ENCODE measurements around the gene IVNS1ABP. TPM values are rescaled to one million over a fixed set of nuclear protein-coding genes. Genes with fewer than 3 reads are reported as not detected.
"Not testable (repeated sequence)": the region's sequence is repeated elsewhere in the genome, so short reads cannot be mapped to it uniquely, and the experiment has no call there.

The IVNS1ABP gene
- polyA plus RNA-seq, 4 donors: 81.9 to 397 (median 359) TPM

DNA sequence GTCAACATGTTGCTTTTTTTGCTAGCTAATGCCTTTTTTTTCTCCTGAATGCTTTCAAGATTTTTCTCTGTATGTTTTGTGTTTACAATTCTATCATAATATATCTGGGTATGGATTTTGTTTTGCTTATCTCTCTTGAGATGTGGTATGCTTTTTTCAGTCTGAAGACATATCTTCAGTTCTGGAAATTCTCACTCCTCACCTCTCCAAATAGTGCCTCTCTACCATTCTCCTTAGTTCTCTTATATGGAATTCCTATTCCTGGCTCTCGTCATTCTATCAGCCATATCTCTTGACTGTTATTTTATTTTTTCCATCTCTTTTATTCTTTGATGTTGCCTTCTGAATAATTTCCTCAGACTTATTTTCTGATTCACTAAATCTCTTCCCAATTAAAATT is 58.4 kb downstream of the IVNS1ABP start:
- no peak for DNase-seq (ENCODE audit: low read depth in 4 of 4, low spot score in 3 of 4)

DNA sequence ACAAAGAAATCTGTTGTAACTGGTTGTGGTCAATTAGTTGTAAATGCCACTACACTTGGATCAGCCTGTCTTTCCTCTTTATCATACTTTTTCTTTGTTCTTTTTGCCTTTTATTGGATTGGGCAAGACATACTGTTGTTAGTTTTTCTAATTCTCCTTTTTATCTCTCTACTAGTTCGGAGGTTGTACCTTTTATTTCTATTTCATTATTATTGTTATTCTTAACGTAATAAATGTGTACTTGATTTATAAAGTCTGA is 59.2 kb downstream of the IVNS1ABP start:
- DNase-seq (ENCODE audit: low read depth in 4 of 4, low spot score in 3 of 4): no peak

DNA sequence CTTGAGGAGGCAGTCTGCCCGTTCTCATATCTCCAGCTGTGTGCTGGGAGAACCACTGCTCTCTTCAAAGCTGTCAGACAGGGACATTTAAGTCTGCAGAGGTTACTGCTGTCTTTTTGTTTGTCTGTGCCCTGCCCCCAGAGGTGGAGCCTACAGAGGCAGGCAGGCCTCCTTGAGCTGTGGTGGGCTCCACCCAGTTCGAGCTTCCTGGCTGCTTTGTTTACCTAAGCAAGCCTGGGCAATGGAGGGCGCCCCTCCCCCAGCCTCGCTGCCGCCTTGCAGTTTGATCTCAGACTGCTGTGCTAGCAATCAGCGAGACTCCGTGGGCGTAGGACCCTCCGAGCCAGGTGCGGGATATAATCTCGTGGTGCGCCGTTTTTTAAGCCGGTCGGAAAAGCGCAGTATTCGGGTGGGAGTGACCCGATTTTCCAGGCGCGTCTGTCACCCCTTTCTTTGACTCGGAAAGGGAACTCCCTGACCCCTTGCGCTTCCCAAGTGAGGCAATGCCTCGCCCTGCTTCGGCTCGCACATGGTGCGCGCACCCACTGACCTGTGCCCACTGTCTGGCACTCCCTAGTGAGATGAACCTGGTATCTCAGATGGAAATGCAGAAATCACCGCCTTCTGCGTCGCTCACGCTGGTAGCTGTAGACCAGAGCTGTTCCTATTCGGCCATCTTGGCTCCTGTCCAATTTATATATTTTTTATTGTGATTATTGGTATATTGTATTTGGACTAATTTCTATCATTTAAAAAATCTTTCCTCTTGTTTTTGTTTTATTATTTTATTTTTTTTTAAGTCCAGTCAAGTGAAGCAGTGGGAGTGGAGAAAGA is 59.7 kb downstream of the IVNS1ABP start:
- not testable (repeated sequence) for DNase-seq (ENCODE audit: low read depth in 4 of 4, low spot score in 3 of 4)

DNA sequence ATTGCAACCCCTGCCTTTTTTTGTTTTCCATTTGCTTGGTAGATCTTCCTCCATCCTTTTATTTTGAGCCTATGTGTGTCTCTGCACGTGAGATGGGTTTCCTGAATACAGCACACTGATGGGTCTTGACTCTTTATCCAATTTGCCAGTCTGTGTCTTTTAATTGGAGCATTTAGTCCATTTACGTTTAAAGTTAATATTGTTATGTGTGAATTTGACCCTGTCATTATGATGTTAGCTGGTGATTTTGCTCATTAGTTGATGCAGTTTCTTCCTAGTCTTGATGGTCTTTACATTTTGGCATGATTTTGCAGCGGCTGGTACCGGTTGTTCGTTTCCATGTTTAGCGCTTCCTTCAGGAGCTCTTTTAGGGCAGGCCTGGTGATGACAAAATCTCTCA is 61.4 kb downstream of the IVNS1ABP start:
- not testable (repeated sequence) for DNase-seq (ENCODE audit: low read depth in 4 of 4, low spot score in 3 of 4)

DNA sequence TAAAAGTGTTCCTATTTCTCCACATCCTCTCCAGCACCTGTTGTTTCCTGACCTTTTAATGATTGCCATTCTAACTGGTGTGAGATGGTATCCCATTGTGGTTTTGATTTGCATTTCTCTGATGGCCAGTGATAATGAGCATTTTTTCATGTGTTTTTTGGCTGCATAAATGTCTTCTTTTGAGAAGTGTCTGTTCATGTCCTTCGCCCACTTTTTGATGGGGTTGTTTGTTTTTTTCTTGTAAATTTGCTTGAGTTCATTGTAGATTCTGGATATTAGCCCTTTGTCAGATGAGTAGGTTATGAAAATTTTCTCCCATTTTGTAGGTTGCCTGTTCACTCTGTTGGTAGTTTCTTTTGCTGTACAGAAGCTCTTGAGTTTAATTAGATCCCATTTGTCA is 64.6 kb downstream of the IVNS1ABP start:
- not testable (repeated sequence) for DNase-seq (ENCODE audit: low read depth in 4 of 4, low spot score in 3 of 4)

DNA sequence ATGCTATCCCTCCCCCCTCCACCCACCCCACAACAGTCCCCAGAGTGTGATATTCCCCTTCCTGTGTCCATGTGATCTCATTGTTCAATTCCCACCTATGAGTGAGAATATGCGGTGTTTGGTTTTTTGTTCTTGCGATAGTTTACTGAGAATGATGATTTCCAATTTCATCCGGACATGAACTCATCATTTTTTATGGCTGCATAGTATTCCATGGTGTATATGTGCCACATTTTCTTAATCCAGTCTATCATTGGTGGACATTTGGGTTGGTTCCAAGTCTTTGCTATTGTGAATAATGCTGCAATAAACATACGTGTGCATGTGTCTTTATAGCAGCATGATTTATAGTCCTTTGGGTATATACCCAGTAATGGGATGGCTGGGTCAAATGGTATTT is 65.1 kb downstream of the IVNS1ABP start:
- not testable (repeated sequence) for DNase-seq (ENCODE audit: low read depth in 4 of 4, low spot score in 3 of 4)

DNA sequence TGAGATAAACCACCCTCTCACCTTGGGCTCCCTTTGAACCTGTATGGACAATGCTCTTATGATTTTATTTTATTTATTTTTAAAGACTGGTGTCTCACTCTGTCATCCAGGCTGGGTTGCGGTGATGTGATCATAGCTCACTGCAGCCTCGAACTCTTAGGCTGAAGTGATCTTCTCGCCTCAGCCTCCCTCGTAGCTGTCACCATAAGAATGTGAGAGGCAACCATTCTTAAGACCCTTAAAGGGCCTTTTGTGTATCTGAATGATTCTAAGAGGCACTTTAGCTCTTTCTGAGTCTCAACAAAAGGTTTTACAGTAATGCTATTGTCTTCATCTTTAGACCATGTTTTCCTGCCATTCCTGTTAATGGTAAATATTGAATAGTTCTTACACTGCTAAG is 67.0 kb downstream of the IVNS1ABP start:
- DNase-seq (ENCODE audit: low read depth in 4 of 4, low spot score in 3 of 4): no peak

DNA sequence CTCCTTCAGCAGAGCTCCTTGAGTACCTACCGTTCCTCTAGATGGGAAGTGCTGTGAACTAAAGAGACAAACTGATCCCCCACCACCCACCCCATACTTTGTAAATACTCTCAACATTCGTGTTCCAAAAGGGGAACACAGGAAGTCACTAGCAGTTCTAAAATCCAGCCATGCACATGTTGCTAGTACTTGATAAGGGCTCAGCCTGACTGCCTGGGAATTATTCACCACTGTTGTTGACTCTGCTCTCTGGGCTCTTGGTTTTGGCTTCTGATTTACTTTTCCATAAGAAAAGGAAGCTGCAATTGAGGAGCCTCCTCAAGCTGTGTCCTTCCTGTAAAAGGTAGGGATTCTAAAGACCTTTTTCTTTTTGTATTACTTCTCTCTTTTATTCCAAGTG is 67.5 kb downstream of the IVNS1ABP start:
- no peak for DNase-seq (ENCODE audit: low read depth in 4 of 4, low spot score in 3 of 4)

Other genes starting within 250 kb of the IVNS1ABP start
- gene TRMT1L, start 160.3 kb downstream of the IVNS1ABP start, polyA plus RNA-seq (ENCODE audit: insufficient read length in 4 of 4): 10 to 100 TPM; 13.8 to 26.3 (median 21.8) TPM
- 10 to 100 TPM in 1 of 4 donors, 1 to 10 TPM in 3; 7.9 to 10.5 (median 9.7) TPM for gene SWT1, start 160.1 kb downstream of the IVNS1ABP start, polyA plus RNA-seq (ENCODE audit: insufficient read length in 4 of 4)

Measured in left renal pelvis (tissue), 4 donors.